H1 (cell line): Measurements from ENCODE around the gene DPP10. TPM values are rescaled to one million over a fixed set of nuclear protein-coding genes. Genes with fewer than 3 reads are reported as not detected.

Experiments used
- RBBP5 ChIP-seq: IDR thresholded peaks from 2 replicates; pipeline ENCODE4 v1.7.1; 2012; ENCODE audit warnings: low read depth, mild to moderate bottlenecking, inconsistent platforms, low read length, moderate library complexity, borderline replicate concordance
- SUZ12 ChIP-seq: fragments of 200-600 bp; sonication (generic); IDR thresholded peaks from 2 replicates; pipeline ENCODE4 v1.6.1; 2012; ENCODE audit warnings: mild to moderate bottlenecking, inconsistent platforms, low read length, moderate library complexity, mixed read lengths
- polyA plus RNA-seq, 7 experiments: library from polyadenylated mRNA; depleted of rRNA in 3 of 7; stranded (reverse) in 5 of 7; unstranded in 2 of 7; fragments of >200 nt in 5 of 7; fragments of 200-250 nt in 2 of 7; gene quantifications; 1 replicate in 5 of 7; 2 replicates in 1 of 7; 4 replicates in 1 of 7; pipeline versions ENCODE4 v1.2.1 to v1.2.3, GENCODE V29; 2011 to 2013; ENCODE audit warnings: missing spikeins in 2 of 7, mixed read lengths in 2 of 7
- total RNA-seq: library from RNA; stranded (reverse); fragmentation: NEBNext Ultra II Directional; extraction: Animal tissue kit (Norgen Biotek cat#: 25700); gene quantifications from 2 replicates; pipeline ENCODE4 v1.2.1, GENCODE V29; 2021
- TF ChIP-seq, protein P1 (sequence below): fragments of 300-600 bp; sonication (generic); IDR thresholded peaks from 2 replicates; pipeline ENCODE4 v1.7.1; 2012; ENCODE audit warnings: low read length, moderate library complexity, mild to moderate bottlenecking, inconsistent platforms; ENCODE audit not compliant: insufficient replicate concordance

DPP10 gene
- total and polyA plus RNA-seq, 2 of the 8 experiments (the other 6 are each of a cell fraction or from before 2014, with no cell fraction given) = 3.3 to 7.2 TPM

DNA sequence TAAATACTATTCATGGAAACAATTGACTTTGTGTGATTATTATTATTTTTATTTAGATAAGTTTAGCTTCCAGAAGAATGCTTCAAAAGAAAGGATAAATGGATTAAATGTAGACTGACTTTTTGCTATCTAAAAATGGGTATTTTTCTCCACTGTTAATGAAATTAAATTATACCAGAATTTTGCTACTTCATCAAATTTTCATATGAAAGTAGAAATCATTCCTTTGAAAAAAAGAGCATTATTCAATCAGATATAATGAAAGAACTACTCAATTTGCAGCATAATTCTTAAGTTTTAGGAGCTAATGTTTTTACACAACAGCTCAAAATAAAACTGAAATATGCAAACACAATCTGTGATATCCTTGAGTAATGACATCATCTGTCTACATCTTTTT is 1424.6 kb downstream of the DPP10 start (continued):
- TF ChIP-seq, protein P1, sequence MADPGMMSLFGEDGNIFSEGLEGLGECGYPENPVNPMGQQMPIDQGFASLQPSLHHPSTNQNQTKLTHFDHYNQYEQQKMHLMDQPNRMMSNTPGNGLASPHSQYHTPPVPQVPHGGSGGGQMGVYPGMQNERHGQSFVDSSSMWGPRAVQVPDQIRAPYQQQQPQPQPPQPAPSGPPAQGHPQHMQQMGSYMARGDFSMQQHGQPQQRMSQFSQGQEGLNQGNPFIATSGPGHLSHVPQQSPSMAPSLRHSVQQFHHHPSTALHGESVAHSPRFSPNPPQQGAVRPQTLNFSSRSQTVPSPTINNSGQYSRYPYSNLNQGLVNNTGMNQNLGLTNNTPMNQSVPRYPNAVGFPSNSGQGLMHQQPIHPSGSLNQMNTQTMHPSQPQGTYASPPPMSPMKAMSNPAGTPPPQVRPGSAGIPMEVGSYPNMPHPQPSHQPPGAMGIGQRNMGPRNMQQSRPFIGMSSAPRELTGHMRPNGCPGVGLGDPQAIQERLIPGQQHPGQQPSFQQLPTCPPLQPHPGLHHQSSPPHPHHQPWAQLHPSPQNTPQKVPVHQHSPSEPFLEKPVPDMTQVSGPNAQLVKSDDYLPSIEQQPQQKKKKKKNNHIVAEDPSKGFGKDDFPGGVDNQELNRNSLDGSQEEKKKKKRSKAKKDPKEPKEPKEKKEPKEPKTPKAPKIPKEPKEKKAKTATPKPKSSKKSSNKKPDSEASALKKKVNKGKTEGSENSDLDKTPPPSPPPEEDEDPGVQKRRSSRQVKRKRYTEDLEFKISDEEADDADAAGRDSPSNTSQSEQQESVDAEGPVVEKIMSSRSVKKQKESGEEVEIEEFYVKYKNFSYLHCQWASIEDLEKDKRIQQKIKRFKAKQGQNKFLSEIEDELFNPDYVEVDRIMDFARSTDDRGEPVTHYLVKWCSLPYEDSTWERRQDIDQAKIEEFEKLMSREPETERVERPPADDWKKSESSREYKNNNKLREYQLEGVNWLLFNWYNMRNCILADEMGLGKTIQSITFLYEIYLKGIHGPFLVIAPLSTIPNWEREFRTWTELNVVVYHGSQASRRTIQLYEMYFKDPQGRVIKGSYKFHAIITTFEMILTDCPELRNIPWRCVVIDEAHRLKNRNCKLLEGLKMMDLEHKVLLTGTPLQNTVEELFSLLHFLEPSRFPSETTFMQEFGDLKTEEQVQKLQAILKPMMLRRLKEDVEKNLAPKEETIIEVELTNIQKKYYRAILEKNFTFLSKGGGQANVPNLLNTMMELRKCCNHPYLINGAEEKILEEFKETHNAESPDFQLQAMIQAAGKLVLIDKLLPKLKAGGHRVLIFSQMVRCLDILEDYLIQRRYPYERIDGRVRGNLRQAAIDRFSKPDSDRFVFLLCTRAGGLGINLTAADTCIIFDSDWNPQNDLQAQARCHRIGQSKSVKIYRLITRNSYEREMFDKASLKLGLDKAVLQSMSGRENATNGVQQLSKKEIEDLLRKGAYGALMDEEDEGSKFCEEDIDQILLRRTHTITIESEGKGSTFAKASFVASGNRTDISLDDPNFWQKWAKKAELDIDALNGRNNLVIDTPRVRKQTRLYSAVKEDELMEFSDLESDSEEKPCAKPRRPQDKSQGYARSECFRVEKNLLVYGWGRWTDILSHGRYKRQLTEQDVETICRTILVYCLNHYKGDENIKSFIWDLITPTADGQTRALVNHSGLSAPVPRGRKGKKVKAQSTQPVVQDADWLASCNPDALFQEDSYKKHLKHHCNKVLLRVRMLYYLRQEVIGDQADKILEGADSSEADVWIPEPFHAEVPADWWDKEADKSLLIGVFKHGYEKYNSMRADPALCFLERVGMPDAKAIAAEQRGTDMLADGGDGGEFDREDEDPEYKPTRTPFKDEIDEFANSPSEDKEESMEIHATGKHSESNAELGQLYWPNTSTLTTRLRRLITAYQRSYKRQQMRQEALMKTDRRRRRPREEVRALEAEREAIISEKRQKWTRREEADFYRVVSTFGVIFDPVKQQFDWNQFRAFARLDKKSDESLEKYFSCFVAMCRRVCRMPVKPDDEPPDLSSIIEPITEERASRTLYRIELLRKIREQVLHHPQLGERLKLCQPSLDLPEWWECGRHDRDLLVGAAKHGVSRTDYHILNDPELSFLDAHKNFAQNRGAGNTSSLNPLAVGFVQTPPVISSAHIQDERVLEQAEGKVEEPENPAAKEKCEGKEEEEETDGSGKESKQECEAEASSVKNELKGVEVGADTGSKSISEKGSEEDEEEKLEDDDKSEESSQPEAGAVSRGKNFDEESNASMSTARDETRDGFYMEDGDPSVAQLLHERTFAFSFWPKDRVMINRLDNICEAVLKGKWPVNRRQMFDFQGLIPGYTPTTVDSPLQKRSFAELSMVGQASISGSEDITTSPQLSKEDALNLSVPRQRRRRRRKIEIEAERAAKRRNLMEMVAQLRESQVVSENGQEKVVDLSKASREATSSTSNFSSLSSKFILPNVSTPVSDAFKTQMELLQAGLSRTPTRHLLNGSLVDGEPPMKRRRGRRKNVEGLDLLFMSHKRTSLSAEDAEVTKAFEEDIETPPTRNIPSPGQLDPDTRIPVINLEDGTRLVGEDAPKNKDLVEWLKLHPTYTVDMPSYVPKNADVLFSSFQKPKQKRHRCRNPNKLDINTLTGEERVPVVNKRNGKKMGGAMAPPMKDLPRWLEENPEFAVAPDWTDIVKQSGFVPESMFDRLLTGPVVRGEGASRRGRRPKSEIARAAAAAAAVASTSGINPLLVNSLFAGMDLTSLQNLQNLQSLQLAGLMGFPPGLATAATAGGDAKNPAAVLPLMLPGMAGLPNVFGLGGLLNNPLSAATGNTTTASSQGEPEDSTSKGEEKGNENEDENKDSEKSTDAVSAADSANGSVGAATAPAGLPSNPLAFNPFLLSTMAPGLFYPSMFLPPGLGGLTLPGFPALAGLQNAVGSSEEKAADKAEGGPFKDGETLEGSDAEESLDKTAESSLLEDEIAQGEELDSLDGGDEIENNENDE = no peak
- TF ChIP-seq RBBP5 (no peak), SUZ12 (no peak)
